Neural crest cell (in vitro differentiated cells): Measurements from ENCODE around the gene AGR3. TPM values are rescaled to one million over a fixed set of nuclear protein-coding genes. Genes with fewer than 3 reads are reported as not detected.
A peak's percentile ranks its signal among the peaks of the same experiment; 100 is the strongest.

Source experiments
- DNase-seq: peaks from one replicate; pipeline ENCODE4 v3.0.0; 2021; ENCODE audit warnings: low read depth, mixed read lengths, low spot score
- H3K27ac Mint-ChIP-seq: one replicate; pipeline ENCODE4 v1.8.0; 2021; ENCODE audit warnings: mild to moderate bottlenecking, mixed read lengths; ENCODE audit not compliant: unreplicated experiment
- H3K27me3 Mint-ChIP-seq: 2 replicates; pipeline ENCODE4 v1.8.0; 2021; ENCODE audit warnings: low read depth, mild to moderate bottlenecking, mixed read lengths
- H3K36me3 Mint-ChIP-seq: 2 replicates; pipeline ENCODE4 v1.8.0; 2021; ENCODE audit warnings: low read depth, mild to moderate bottlenecking, mixed read lengths
- H3K4me1 Mint-ChIP-seq: 2 replicates; pipeline ENCODE4 v1.8.0; 2021; ENCODE audit warnings: mixed read lengths
- H3K4me3 Mint-ChIP-seq: one replicate; pipeline ENCODE4 v1.8.0; 2021; ENCODE audit warnings: mild to moderate bottlenecking, mixed read lengths
- H3K9me3 Mint-ChIP-seq: 2 replicates; pipeline ENCODE4 v1.8.0; 2021; ENCODE audit warnings: mixed read lengths
- CTCF ChIP-seq: fragments of 200-600 bp; sonication (generic); conservative IDR thresholded peaks from 2 replicates; pipeline ENCODE4 v1.5.0; 2021; ENCODE audit warnings: antibody characterized with exemption, mild to moderate bottlenecking
- total RNA-seq: library from RNA; stranded (reverse); gene quantifications from 2 replicates; pipeline ENCODE4 v1.2.1, GENCODE V29; 2021

AGR3 gene
- total RNA-seq, 1 donor from 2014 or later = not detected

GRCh38 chr7:16900209-16900768 is 18.5 kb upstream of the AGR3 start:
- DNase-seq = no peak
- no peak for TF ChIP-seq CTCF
- Mint-ChIP-seq H3K36me3 (no peaks in the 10 kb centered on the region), H3K27me3 (no peaks in the 10 kb centered on the region), H3K9me3 (peaks cover 11% of the 10 kb centered on the region), H3K27ac (no peak overlapping the region), H3K4me3 (no peak overlapping the region), H3K4me1 (peaks cover 3% of the 10 kb centered on the region)

GRCh38 chr7:16891874-16892643 is 10.3 kb upstream of the AGR3 start:
- no peaks in the 10 kb centered on the region for H3K27me3 Mint-ChIP-seq
- H3K36me3 Mint-ChIP-seq = no peaks in the 10 kb centered on the region
- DNase-seq = no peak
- H3K4me3 Mint-ChIP-seq = no peak overlapping the region
- peaks cover 4% of the 10 kb centered on the region for H3K9me3 Mint-ChIP-seq
- no peak for TF ChIP-seq CTCF
- H3K4me1 Mint-ChIP-seq = no peaks in the 10 kb centered on the region
- H3K27ac Mint-ChIP-seq = no peak overlapping the region

DNA sequence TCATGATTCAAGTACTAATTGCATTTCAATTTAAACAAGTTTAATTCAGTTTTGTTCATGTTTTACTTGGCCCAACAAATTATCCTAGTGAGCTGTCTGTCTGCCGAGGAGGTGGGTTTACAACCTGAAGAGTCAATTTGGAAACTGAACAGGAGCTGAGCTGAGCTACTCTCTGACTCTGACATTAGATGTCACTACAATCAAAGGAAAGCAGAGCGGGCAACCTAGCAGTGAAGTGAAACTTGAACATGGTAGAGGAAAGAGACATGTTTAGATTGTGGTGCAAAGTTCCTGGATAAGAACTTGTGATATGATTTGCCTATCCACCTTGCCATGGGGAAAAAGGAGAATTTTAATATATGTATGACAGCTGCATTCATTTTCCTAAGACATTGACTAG is 9.6 kb upstream of the AGR3 start:
- H3K36me3 Mint-ChIP-seq = no peaks in the 10 kb centered on the region
- no peak for DNase-seq

GRCh38 chr7:16889851-16890415 is 8.2 kb upstream of the AGR3 start:
- no peaks in the 10 kb centered on the region for H3K9me3 Mint-ChIP-seq
- H3K4me1 Mint-ChIP-seq = no peaks in the 10 kb centered on the region
- H3K27me3 Mint-ChIP-seq = no peaks in the 10 kb centered on the region
- H3K4me3 Mint-ChIP-seq = no peak overlapping the region
- no peak for TF ChIP-seq CTCF
- DNase-seq = no peak
- no peak overlapping the region for H3K27ac Mint-ChIP-seq
- H3K36me3 Mint-ChIP-seq = no peaks in the 10 kb centered on the region

More for the DNA sequence above, 9.6 kb upstream of the AGR3 start:
- H3K27ac Mint-ChIP-seq = no peak overlapping the region
- H3K27me3 Mint-ChIP-seq = no peaks in the 10 kb centered on the region
- peak; percentile 71 for TF ChIP-seq CTCF
- H3K4me3 Mint-ChIP-seq = no peak overlapping the region
- H3K4me1 Mint-ChIP-seq = no peaks in the 10 kb centered on the region
- H3K9me3 Mint-ChIP-seq = peaks cover 3% of the 10 kb centered on the region

GRCh38 chr7:16889305-16889704 is 7.5 kb upstream of the AGR3 start:
- H3K36me3 Mint-ChIP-seq = no peaks in the 10 kb centered on the region
- no peak overlapping the region for H3K27ac Mint-ChIP-seq
- no peaks in the 10 kb centered on the region for H3K27me3 Mint-ChIP-seq
- H3K4me3 Mint-ChIP-seq = no peak overlapping the region
- no peaks in the 10 kb centered on the region for H3K4me1 Mint-ChIP-seq
- no peak for DNase-seq
- H3K9me3 Mint-ChIP-seq = no peaks in the 10 kb centered on the region
- TF ChIP-seq CTCF = no peak
